Activated B cell treated with CpG ODN at 0.5 μM for 24 hours (primary cell): Measurements from ENCODE around the gene MINDY4. TPM values are rescaled to one million over a fixed set of nuclear protein-coding genes. Genes with fewer than 3 reads are reported as not detected.

ENCODE experiments used
- ATAC-seq: fragments of 200-7000 bp; cut with Tn5 transposase; one replicate; pipeline ENCODE4 v1.10.0; 2021; ENCODE audit warnings: low read depth, mild to moderate bottlenecking, moderate library complexity
- CTCF ChIA-PET: fragments of 350-600 bp; sonication (Branson Sonifier 250); formaldehyde crosslinking; loops from one replicate; lab custom pipeline; 2021; ENCODE audit warnings: antibody characterized with exemption; lab: Charles Lee
- POLR2A ChIA-PET: fragments of 350-600 bp; sonication (Branson Sonifier 250); formaldehyde crosslinking; loops from one replicate; lab custom pipeline; 2021; ENCODE audit warnings: antibody characterized with exemption; lab: Charles Lee
- DNase-seq: peaks from one replicate; pipeline ENCODE4 v3.0.0; 2022
- H3K27ac Mint-ChIP-seq: one replicate; pipeline ENCODE4 v1.8.0; 2020; ENCODE audit warnings: mixed read lengths
- H3K27me3 Mint-ChIP-seq: one replicate; pipeline ENCODE4 v1.8.0; 2021; ENCODE audit warnings: mixed read lengths
- H3K36me3 Mint-ChIP-seq: one replicate; pipeline ENCODE4 v1.8.0; 2021; ENCODE audit warnings: low read depth, mixed read lengths
- H3K4me1 Mint-ChIP-seq: one replicate; pipeline ENCODE4 v1.8.0; 2021; ENCODE audit warnings: mixed read lengths
- H3K4me3 Mint-ChIP-seq: one replicate; pipeline ENCODE4 v1.8.0; 2020; ENCODE audit warnings: mild to moderate bottlenecking, mixed read lengths
- H3K9me3 Mint-ChIP-seq: one replicate; pipeline ENCODE4 v1.8.0; 2020; ENCODE audit warnings: mixed read lengths
- CTCF ChIP-seq: fragments of 200-600 bp; IDR thresholded peaks from one replicate; pipeline ENCODE4 v1.8.0; 2022; ENCODE audit warnings: antibody characterized with exemption, mild to moderate bottlenecking
- intact Hi-C: fragments of 100-400 bp; cut with micrococcal nuclease; formaldehyde crosslinking; loops from one replicate; pipeline ENCODE4 v1.15.1; 2024
- total RNA-seq: library from RNA; stranded (reverse); gene quantifications from 2 replicates; pipeline ENCODE4 v1.2.3, GENCODE V29; 2022

MINDY4 gene
- total RNA-seq, 1 donor from 2014 or later = 1.2 TPM

DNA sequence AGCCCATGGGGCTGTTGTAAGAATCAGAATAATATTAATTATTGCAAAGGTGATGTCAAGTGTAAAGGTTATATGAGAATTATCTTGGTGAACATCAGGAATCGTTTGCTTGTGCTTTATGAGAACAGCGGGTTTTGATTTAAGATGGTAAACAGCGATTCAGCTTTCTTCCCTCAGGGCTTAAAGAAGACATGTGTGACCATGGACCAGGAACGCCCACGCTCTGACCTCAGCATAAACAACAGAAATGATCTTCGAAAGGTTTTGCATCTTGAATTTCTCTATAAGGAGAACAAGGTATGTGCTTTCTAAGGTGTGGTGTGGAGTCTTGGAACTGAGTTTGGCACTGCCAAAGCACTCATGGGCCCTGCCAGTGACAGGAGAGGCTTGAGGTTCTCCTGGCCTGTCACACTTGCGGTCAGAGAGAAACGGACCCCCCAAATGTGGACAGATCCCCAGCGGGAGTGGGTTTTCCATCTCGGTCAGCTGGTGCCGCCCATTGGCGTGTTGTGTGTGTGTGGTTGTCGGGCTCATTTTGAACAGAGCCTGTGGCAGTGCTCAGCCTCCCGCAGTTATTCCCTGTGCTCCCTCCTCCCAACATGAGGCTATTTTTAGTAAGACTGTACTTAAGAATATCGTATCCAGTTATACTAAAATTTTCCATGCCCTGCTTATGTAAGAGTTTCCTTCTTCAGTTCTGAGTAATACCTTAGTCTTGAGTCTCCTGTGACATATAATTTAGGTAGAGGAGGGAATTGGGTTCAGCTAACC is 7.2 kb downstream of the MINDY4 start:
- Mint-ChIP-seq H3K9me3 (no peaks in the 10 kb centered on the region), H3K4me1 (no peaks in the 10 kb centered on the region), H3K27ac (no peak overlapping the region), H3K36me3 (no peaks in the 10 kb centered on the region), H3K4me3 (no peak overlapping the region), H3K27me3 (no peaks in the 10 kb centered on the region)
- intact Hi-C loops = no loop called here
- no peak for DNase-seq
- CTCF ChIA-PET = no interaction called here
- ATAC-seq = no peak
- POLR2A ChIA-PET = no interaction called here
- TF ChIP-seq CTCF = no peak

DNA sequence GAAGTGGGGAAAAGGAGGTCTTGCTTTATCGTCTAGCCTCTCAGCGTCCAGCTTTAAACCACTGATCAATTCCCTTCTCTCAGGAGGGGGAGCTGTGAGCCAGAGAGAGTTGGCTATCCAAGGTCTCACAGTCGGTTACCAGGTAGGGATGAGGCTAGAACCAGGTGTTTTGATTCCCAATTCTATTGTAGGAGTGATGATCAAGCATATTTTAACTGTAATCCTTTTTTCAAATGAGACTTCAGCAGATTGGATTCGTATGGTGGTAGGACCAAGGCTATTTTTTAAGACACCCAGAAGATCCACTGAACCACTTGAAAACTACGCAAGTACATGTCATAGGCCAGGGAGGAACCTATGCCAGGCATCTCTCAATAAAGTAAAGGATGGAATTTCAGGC is 8.4 kb downstream of the MINDY4 start:
- no peak for ATAC-seq
- no peak for TF ChIP-seq CTCF
- Mint-ChIP-seq H3K4me3 (no peak overlapping the region), H3K27ac (no peak overlapping the region), H3K36me3 (no peaks in the 10 kb centered on the region), H3K9me3 (no peaks in the 10 kb centered on the region), H3K27me3 (no peaks in the 10 kb centered on the region), H3K4me1 (no peaks in the 10 kb centered on the region)
- CTCF ChIA-PET = no interaction called here
- intact Hi-C loops = no loop called here
- DNase-seq = no peak
- POLR2A ChIA-PET = no interaction called here

DNA sequence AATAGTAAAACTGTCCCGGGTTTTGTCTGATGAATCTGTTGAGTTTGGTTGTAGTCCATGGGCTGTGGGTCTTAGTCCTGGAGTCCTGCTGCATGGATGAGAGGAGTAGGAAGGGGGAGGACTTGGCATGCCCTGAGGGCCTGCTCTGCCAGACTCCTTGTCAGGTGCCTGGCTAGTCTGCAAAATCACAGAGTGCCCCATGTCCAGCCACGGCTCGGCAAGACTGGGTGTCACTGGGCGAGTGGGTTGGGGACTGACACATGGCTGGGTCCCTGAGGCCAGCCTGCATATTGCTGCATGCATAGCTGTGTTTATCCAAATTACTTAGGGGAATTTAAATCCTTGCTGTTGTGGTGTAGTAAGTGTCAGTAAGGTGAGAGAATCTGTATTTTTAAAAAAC is 9.7 kb downstream of the MINDY4 start:
- no peaks in the 10 kb centered on the region for H3K27me3 Mint-ChIP-seq

DNA sequence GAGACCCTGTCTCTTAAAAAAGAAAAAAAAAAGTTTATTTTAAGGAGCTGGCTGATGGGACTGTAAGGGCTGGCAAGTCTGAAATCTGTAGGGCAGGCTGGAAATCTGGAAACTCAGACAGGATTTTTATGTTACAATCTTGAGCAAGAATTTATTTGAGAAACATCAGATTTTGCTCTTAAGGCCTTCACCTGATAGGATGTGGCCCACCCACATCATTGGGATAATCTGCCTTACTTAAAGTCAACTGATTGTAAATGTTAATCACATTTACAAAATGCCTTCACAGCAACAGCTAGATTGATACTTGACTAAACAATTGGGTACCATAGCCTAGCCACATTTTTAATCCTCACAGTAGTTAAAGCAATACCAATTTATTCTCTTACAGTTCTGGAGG is 11.5 kb downstream of the MINDY4 start:
- H3K9me3 Mint-ChIP-seq = no peaks in the 10 kb centered on the region
- no peak overlapping the region for H3K27ac Mint-ChIP-seq
- ChIA-PET POLR2A (no interaction called here), CTCF (no interaction called here)
- DNase-seq (no peak), ATAC-seq (no peak)
- no peaks in the 10 kb centered on the region for H3K36me3 Mint-ChIP-seq
- no peak overlapping the region for H3K4me3 Mint-ChIP-seq
- H3K4me1 Mint-ChIP-seq = no peaks in the 10 kb centered on the region
- intact Hi-C loops = no loop called here
- TF ChIP-seq CTCF = no peak
- no peaks in the 10 kb centered on the region for H3K27me3 Mint-ChIP-seq

More for the DNA sequence above, 9.7 kb downstream of the MINDY4 start:
- no peak for DNase-seq
- ChIA-PET POLR2A (no interaction called here), CTCF (no interaction called here)
- no peaks in the 10 kb centered on the region for H3K9me3 Mint-ChIP-seq
- no peak overlapping the region for H3K27ac Mint-ChIP-seq
- no peaks in the 10 kb centered on the region for H3K36me3 Mint-ChIP-seq
- H3K4me3 Mint-ChIP-seq = no peak overlapping the region
- H3K4me1 Mint-ChIP-seq = no peaks in the 10 kb centered on the region
- no peak for TF ChIP-seq CTCF
- ATAC-seq = no peak
- intact Hi-C loops = no loop called here

DNA sequence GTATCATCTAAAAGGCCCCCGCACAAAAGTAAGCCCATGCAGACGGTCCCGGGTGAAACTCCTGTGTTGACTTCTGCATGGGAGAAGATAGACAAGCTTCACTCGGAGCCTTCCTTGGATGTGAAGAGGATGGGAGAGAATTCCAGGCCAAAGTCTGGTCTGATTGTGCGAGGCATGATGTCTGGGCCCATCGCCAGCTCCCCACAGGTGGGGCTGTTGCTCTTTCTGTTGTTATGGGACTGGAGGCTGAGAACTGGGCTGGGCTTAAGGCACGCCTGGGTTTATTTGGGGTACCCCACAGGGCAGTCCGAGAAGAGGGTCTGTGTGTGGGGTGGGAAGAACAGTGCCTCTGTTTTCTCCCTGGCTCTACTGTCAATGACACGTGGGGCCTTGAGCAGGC is 14.6 kb downstream of the MINDY4 start:
- TF ChIP-seq CTCF = no peak
- intact Hi-C loops = no loop called here
- POLR2A ChIA-PET = no interaction called here
- no peak overlapping the region for H3K27ac Mint-ChIP-seq
- no peaks in the 10 kb centered on the region for H3K36me3 Mint-ChIP-seq
- no peak overlapping the region for H3K4me3 Mint-ChIP-seq
- CTCF ChIA-PET = no interaction called here
- H3K27me3 Mint-ChIP-seq = no peaks in the 10 kb centered on the region
- H3K4me1 Mint-ChIP-seq = no peaks in the 10 kb centered on the region
- ATAC-seq (no peak), DNase-seq (no peak)
- H3K9me3 Mint-ChIP-seq = no peaks in the 10 kb centered on the region
